ENCODE measurements around the gene TLR9.

The TLR9 gene

DNA sequence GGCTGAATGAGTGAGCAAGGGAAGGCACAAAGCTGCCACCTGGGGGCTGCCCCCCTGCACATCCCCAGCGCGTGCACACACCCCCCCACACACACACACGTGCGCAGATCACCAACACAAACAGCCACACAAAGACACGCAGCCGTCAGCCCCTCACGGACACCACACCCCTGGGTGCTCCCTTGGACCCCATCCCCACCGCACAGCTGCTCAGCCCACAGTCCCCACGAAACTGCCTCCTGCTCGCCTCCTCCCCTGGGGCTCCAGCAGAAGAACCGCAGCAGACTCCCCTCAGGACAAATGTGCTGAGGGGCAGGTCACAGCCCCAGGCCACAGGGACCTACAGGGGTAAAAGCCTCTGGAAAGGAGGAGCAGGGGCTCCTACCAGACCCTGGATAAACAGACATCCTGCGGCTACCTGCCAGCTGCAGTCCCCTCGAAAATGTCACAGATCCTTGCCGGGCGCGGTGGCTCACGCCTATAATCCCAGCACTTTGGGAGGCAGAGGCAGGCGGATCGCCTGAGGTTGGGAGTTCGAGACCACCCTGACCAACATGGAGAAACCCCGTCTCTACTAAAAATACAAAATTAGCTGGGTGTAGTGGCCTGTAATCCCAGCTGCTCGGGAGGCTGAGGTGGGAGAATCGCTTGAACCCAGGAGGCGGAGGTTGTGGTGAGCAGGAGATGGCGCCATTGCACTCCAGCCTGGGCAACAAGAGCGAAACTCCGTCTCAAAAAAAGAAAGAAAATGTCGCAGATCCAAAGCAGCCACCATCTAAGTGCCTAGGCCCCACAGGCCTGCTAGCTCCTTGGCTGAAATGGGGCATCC lies 7.0 kb upstream of the TLR9 start:
- no peak for DNase-seq

DNA sequence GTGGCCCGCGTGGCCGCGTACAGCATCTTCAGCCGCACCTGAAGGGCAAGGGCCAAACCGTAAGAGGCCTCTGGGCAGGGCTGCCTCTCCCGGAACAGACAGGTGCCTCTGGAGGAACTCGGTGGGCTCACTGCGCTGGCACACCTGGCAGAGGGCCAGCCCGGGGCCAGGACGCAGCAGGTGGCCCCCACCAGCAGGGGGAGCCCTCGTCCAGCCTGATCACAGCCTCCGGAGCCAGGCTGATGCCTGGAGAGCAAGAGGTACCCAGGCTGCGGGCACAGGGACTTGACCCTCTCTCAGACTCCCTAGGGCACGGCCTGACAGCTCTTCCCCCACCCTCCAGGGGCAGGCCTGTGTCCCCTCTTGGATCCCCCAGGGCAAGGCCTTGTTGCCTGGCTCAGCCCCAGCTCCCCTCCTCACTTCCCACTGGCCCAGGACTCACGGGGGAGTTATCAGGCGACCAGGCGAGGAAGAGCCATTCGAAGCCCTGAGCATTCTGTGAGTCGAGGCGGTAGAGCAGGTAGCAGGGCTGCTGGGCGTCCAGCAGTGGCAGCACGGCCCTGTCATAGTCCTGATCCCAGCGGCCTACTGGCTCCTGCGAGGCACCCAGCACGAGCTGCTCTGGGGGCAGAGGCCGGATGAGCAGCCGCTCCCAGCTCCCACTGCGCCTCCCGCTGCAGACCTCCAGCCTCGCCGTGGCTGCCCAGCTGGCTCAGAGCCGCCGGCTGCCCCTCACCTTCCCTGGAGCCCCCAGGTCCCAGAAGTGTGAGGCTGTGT lies 6.2 kb upstream of the TLR9 start:
- DNase-seq, result peak in 2 of 3 experiments; percentile 35 to 50

DNA sequence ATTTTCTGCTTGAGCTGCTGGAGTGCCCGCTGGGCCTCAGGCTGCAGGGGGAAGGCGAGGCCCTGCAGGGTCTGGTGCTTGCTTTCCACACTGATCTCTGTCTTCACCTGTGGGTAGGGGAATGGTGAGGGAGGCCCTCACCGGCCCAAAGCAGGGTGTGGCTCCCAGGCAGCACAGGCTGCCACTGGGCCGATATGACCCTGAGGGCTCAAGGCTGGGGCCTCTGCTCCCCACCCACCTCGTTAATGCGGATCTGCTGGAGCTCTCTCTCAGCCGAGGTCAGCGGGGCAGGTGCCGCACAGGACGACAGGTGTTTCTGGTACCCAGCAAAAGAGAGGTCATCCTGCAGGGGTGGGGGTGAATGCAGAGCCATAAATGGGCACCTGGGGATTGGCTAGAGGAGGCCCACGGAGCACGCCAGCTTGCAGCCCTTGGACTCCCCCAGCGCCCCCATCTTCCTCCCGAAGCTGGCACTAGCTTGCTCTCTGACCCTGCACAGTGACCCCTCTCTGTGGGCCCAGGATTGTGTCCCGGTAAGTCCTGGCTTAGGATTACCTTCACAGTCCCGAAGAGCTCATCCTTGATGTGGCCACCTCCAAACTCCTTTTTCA lies 5.5 kb upstream of the TLR9 start:
- no peak for DNase-seq

DNA sequence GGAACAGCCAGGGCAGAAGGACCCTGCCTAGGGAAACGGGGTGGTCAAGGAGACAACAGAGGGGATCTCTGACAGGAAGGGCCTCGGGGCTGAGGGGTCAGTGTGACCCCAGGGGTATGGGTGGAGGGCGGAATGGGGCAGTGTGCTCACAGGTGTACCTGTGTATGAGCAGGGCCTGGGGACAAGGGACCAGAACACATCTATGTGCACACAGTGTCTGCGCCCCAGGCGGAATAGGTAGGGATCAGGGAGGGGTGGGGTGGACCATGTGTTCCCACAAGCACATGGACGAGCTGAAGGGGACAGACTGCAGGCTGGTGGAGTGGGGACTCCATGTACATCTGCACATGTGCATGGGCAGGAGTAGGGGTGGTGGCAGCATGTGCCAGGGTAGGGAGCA lies 5.0 kb upstream of the TLR9 start:
- DNase-seq, result no peak

DNA sequence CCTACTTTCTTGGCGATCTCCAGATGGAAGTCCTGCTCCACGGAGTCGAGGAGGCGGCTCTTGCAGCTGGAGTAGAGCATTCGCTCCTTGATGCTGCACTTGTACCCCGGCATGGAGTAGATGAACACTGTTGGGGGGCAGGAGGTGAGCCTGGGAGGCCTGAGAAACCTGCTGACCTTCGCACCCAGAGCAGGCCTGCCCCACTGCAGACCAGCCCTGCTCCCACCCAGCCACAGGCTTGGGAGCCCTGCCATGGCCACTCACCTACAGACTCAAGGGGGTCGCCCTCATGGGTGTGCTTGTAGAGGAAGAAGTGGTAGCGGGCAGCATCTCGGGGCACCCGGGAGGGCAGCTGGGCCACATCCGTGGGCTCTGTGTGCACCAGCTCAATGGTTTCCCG lies 4.2 kb upstream of the TLR9 start:
- no peak for DNase-seq

DNA sequence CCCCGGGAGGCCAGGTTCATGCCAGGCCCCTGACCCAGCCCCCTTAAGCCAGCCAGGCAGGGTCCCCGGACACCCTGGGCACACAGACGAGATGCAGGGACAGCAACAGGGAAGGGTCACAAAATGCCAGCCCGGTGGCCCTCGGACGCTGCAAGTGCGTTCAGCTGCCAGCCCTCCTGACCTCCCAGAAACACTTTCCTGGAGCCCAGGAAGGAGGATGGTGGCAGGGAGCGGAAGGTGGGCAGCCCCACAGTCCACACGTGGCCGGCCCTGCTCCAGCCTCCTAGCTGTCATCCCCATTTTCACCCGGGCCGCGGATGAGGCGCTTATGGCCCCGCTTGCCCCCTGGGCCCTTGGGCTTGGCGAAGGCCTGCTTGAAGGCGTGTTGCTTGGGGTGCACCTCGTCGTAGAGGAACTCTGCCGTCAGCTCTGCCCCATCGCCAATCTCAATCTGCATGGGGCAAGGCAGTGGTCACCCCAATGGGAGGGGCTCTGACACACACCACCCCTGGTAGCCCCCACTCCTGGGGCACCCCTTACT lies 3.4 kb upstream of the TLR9 start:
- DNase-seq, result no peak

DNA sequence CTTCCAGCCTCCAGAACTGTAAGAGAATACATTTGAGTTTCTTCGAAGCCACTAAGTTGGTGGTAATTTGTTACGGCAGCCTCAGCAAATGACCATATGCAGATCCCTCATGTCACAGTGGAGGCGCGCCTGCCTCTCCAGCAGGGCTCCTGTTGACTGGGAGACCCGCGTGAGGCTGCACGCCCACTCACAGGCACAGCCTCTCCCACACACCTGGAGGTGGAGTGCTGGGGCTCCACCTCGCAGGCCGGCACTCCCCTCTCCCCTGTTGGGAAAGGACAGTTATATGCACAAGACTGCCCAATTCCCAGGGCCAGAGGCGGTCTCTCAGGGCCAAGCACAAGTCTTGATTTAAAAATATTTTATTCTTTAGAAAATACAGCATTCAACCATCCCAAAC lies 2.8 kb upstream of the TLR9 start:
- DNase-seq, result no peak

DNA sequence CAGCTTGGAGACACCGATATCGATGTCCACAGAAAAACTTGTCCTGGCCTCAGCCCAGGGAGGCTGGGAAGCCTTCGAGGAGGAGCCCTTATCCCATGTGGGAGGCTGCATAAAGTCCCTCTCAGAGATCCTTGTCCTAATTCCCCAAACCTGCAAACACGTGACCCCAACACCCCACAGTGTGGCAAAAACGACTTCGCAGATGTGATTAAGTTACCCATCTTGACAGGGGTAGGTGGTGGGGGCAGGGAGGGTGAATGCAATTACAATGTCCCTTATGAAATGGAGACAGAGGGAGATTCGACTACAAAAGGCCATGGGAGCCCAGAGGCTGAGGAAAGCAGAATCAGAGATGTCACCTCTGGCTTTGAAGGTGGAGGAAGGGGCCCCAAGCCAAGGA lies 2.3 kb upstream of the TLR9 start:
- DNase-seq, result no peak

DNA sequence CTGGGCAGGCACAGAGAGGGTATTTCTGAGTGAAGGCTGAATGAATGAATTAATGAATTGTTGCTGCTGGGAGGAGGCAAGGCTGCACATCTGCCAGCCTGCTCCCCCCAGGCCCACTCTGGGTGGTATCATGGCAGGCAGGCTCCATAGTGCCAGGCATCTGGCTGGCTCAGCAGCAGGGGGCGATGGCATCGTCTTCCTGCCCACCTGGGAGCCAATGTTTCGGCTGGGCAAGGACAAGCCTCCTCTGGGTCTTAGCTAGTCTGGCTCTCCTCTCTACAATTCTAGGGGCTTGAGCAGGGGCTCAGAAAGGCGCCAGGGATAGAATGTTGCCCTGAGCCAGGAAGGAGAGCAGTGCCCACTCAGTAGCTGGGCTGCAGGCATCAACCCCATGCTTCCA lies 1.7 kb upstream of the TLR9 start:
- DNase-seq, result no peak

DNA sequence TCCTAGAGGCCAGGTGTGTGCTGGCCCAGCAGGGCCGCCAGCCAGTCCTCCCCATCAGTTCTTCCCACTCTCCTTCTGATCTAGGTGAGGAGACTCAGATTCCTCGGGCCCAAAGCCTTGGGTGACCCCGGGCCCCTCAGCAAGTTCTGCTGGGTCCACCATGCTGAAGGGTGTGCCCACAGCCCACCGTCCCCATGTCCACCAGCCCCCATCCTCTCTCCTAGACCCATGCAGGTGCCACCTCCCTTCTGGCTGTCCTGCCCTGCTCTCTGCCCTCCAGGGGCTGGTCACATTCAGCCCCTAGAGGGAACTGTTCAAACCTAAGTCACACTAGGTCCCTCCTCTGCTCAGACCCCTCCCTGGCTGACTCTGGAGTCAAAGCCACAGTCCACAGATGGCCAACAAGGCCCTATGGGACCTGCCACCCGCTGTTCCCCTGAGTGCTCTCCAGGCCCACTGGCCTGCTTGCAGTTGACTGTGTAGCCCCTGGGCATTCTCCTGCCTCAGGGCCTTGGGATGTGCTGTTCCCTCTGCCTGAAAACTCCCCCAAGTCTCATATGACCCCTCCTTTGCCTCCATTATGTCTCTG lies 878 bp upstream of the TLR9 start:
- no peak for DNase-seq

DNA sequence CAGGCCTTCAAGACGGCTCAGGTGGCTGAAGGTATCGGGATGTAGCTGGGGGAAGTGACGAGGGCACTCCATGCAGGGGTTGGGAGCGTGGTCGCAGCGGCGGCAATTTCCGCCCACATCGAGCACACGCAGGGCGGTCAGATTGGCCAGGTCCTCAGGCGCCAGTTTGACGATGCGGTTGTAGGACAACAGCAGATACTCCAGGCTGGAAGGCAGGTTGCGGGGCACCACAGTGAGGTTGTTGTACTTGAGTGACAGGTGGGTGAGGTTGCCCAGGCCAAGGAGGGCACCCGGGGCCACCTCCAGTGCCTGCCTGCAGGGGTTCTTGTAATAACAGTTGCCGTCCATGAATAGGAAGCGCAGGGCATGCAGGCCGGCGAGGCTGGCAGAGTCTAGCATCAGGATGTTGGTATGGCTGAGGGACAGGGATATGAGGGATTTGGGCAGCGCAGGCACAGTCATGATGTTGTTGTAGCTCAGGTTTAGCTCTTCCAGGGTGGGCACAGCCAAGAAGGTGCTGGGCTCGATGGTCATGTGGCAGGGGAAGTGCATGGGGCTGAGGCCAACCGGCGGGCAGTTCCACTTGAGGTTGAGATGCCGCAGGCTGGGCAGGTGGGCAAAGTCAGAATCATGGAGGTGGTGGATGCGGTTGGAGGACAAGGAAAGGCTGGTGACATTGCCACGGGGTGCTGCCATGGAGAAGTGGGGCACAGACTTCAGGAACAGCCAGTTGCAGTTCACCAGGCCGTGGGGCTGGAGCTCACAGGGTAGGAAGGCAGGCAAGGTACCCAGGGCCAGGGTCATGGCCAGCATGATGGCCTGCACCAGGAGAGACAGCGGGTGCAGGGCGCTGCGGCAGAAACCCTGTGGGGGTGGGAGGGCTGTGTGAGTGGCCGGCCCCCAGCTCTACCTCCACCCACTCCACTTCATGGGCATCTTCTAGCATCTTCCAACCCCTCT lies 1.7 kb downstream of the TLR9 start:
- DNase-seq, result no peak

DNA sequence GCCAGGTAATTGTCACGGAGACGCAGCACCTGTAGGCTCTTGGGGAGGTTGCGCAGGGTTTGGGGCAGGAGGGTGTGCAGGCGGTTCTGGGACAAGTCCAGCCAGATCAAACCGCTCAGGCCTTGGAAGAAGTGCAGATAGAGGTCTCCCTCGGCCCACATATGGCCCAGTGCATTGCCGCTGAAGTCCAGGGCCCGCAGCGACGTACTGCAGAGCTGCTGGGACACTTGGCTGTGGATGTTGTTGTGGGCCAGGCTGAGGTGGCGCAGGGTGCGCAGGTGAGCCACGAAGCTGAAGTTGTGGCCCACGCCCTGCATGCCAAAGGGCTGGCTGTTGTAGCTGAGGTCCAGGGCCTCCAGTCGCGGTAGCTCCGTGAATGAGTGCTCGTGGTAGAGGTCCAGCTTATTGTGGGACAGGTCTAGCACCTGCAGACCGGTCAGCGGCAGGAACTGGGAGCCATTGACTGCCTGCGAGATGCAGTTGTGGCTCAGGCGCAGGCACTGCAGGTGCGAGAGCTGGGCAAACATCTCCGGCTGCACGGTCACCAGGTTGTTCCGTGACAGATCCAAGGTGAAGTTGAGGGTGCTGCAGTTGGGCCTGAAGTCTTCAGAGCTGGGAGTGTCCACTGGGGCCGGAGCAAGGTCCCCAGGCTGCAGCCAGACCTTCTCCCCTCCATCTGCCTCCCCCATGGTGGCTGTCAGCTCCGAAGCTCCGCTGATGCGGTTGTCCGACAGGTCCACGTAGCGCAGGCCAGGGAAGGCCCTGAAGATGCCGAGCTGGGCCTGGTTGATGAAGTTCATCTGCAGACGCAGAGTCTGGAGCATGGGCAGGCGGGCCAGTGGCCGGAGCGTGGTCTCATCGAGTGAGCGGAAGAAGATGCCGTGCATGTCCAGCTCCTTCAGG lies 2.9 kb downstream of the TLR9 start:
- DNase-seq, result no peak

DNA sequence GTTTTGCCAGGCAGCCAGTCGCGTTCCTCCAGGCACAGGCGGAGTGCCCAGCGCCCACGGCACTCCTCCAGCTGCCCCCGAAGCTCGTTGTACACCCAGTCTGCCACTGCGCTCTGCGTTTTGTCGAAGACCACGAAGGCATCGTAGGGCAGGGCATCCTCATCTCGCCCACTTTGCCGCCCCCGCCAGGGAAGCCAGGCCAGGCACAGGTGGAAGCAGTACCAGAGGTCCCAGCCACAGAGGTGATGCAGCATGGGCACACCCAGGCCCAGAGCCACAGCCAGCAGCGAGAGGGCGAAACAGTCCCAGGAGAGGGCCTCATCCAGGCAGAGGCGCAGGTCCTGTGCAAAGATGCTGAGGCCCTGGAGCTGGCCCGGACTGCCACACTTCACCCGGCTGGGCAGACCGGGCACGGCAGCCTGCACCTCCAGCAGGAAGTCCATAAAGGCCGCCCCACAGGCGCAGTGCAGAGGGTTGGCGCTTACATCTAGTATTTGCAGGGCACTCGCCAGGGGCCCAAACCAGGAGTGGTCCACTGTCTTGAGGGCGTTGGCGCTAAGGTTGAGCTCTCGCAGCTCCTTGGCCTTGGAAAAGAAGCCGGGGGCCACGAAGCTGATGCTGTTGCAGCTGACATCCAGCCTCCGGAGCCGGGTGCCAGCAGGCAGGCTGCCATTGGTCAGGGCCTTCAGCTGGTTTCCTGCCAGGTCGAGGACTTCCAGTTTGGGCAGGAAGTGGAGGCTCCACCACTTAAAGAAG lies 3.7 kb downstream of the TLR9 start:
- no peak for DNase-seq

DNA sequence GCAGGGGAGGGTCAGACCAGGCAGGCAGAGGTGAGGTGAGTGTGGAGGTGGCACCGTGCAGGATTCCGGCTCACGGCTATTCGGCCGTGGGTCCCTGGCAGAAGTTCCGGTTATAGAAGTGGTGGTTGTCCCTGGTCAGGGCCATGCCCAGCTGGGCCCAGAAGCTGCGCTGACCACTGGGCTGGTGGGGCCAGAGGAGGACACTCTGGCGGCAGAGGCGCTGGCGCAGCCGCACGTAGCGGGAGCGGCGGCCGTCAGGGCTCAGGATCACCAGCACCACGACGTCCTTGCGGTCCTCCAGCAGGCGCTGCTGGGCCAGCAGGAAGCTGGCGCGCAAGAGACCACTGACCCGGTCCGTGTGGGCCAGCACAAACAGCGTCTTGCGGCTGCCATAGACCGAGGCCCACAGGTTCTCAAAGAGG lies 4.3 kb downstream of the TLR9 start:
- no peak for DNase-seq

DNA sequence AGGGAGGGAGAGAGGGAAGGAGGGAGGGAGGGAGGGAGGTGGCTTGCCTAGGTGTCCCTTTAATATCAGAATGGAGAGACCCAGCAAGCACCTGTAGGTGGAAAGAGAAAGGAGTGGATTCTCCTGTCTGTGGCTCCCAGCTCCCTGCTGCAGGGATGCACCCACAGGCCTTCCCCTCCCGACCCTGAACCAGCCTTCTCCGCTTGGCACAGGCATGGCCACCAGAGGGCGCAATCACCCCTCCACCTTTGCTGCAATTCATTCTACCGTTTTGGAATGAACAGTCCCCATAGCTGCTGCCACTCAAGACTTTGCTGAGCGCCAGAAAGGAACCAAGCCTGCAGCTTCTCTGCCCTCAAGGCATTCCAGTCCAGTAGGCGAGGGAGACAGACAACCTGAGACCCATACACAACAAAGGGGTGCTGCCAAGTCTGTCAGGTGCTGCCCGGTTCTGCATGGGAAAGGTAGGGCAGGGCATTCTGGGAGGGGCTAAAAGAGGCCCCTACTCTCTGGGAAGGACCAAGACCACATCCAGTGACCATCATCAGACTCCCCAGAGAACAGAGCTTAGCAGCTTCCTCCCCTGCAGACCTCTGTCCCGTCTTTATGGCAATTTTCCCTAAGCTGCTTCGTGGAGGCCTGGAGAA lies 4.9 kb downstream of the TLR9 start:
- peak; percentile 49 to 74 (median 59) for DNase-seq

DNA sequence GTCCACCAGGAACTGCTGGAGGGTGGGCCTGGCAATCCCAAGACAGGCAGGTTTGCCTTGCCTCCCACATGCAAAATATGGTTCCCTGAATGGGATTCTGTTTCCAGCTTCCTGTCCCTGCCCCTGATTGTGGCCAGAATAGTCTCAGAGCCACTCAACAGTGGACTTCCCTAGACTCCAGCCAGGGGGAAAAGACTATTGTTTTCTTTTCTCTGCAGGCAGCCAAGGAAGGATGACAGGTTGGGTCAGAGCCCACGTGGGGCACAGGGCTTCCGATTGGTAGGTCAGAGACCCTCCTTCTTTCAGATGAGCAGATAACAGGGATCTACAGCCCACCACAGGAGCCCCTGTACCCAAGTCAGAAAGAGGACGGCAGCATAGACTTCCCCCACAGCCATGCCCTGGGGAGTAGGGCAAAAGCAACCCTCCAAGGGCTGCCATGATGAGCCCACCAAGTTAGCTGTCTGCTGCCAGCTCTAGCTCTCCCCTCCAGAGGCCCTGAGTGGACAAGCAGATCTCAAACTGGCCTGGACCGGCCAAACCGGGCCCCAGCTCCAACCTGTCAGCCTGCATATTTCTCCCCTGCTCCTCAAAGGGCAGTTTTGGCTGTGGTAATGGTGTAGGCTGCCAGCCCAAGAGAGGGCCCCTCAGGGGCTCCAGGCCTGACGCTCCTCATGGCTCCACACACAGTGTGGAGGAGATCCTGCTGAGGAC lies 6.4 kb downstream of the TLR9 start:
- DNase-seq, result no peak

DNA sequence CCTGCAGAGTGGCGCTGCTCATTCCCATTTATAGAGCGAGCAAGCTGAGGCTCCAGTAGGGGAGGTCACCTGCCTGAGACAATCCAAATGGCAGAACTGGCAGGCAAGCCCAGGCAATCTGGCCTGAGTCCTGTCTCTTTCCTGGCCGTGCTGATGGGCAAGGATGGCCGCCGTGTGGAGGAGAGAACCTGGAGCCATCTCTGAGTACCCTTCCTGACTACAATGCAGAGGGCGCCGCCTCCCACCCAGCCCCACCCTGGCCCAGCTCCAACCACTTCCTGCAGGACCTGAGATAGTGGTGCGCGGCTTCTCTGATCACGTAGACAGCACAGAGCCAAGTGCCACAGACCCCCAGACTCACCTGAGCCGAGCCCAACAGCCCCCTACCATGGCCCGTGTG lies 7.0 kb downstream of the TLR9 start:
- DNase-seq, result no peak

DNA sequence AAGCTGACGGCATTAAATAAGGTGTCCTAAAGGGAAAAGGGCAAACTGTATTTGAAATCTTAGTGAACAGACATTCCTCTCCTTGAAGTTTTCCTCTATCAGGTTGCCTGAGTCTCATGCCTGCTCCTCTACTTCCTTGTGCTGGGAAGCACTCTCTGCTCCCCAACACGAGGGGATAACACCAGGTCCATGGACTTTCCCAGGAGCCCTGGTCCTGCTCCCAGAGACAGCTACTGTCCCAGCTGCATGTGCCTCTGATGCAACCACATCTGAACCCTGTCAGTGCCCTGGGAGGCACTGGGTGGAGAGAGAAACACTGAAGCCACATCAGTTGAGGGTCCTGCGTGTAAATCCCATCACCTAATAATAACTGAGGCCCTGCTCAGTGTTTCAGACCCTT lies 7.4 kb downstream of the TLR9 start:
- DNase-seq, result no peak

DNA sequence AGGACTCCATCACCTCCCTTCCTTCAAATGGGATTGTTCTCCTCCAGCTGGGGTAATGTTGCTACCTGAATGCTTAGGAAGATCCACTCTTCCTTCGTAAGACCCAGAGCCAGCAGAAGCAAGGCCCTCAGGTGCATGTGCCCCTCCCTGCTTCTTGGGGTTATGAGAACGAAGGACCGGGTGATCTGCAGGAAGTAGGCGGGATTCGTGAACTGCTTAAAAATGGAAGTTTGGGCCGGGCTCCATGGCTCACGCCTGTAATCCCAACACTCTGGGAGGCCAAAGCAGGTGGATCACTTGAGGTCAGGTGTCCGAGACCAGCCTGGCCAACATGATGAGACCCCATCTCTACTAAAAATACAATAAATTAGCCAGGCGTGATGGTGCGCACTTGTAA lies 8.0 kb downstream of the TLR9 start:
- DNase-seq, result no peak
